GM23248 (cell line): Measurements from ENCODE around the gene S100A3. TPM values are rescaled to one million over a fixed set of nuclear protein-coding genes. Genes with fewer than 3 reads are reported as not detected.
A peak's percentile ranks its signal among the peaks of the same experiment; 100 is the strongest.

ENCODE experiments used
- DNase-seq: peaks from one replicate; pipeline ENCODE4 v3.0.0-alpha.2; 2015
- H2AFZ ChIP-seq: fragments of 200-600 bp; sonication (generic); 2 replicates; pipeline ENCODE4 v1.6.1; 2016; ENCODE audit warnings: antibody characterized with exemption
- H3F3A ChIP-seq: fragments of 200-600 bp; sonication (generic); 2 replicates; pipeline ENCODE4 v1.6.1; 2016; ENCODE audit warnings: mild to moderate bottlenecking, antibody characterized with exemption, mixed run types; ENCODE audit not compliant: insufficient read depth
- H3K27ac ChIP-seq: fragments of 200-600 bp; sonication (generic); 2 replicates; pipeline ENCODE4 v1.5.1; 2016; ENCODE audit warnings: mild to moderate bottlenecking
- H3K27me3 ChIP-seq: fragments of 200-600 bp; sonication (generic); replicated peaks from 2 replicates; pipeline ENCODE4 v1.6.1; 2016; ENCODE audit warnings: mild to moderate bottlenecking; ENCODE audit not compliant: insufficient read depth
- H3K36me3 ChIP-seq: fragments of 200-600 bp; sonication (generic); 2 replicates; pipeline ENCODE4 v1.6.1; 2016; ENCODE audit warnings: low read depth, mild to moderate bottlenecking
- H3K4me1 ChIP-seq: fragments of 200-600 bp; sonication (generic); 2 replicates; pipeline ENCODE4 v1.6.1; 2016; ENCODE audit warnings: mild to moderate bottlenecking; ENCODE audit not compliant: insufficient read depth
- H3K4me2 ChIP-seq: fragments of 200-600 bp; sonication (generic); one replicate; pipeline ENCODE4 v1.6.1; 2016; ENCODE audit warnings: mild to moderate bottlenecking; ENCODE audit not compliant: unreplicated experiment
- H3K4me3 ChIP-seq: fragments of 200-600 bp; sonication (generic); 2 replicates; pipeline ENCODE4 v1.5.1; 2016; ENCODE audit warnings: mild to moderate bottlenecking
- H3K79me2 ChIP-seq: fragments of 200-600 bp; sonication (generic); 2 replicates; pipeline ENCODE4 v1.6.1; 2016; ENCODE audit warnings: mild to moderate bottlenecking; ENCODE audit not compliant: insufficient read depth
- H3K9ac ChIP-seq: fragments of 200-600 bp; sonication (generic); 2 replicates; pipeline ENCODE4 v1.6.1; 2016; ENCODE audit warnings: mild to moderate bottlenecking
- H3K9me2 ChIP-seq: fragments of 200-600 bp; sonication (generic); 2 replicates; pipeline ENCODE4 v1.6.1; 2016; ENCODE audit warnings: mixed run types, mild to moderate bottlenecking, moderate library complexity; ENCODE audit not compliant: insufficient read depth
- H3K9me3 ChIP-seq: fragments of 200-600 bp; sonication (generic); one replicate; pipeline ENCODE4 v1.6.1; 2017; ENCODE audit warnings: low read depth
- H4K20me1 ChIP-seq: fragments of 200-600 bp; sonication (generic); 2 replicates; pipeline ENCODE4 v1.6.0; 2016; ENCODE audit not compliant: insufficient read depth
- EZH2 ChIP-seq: fragments of 200-600 bp; sonication (generic); IDR thresholded peaks from 2 replicates; pipeline ENCODE4 v1.6.1; 2018; ENCODE audit warnings: antibody characterized with exemption, mild to moderate bottlenecking; ENCODE audit not compliant: insufficient read depth, poor library complexity, severe bottlenecking
- EZH2phosphoT487 ChIP-seq: fragments of 200-600 bp; sonication (generic); IDR thresholded peaks from 2 replicates; pipeline ENCODE4 v1.6.1; 2018; ENCODE audit warnings: antibody characterized with exemption, moderate library complexity, mild to moderate bottlenecking, low read depth; ENCODE audit not compliant: insufficient read depth
- WGBS, 2 experiments: methylation state at CpG; one replicate each; pipeline ENCODE4 v1.1.6; 2015 to 2017; ENCODE audit warnings: low lambda C conversion rate in 2 of 2, low coverage in 1 of 2; ENCODE audit errors: missing lambda C conversion rate in 2 of 2; 5-methylcytosine and 5-hydroxymethylcytosine counted together
- in situ Hi-C: fragments of 300-500 bp; cut with MboI; formaldehyde crosslinking; loops from 2 replicates; pipeline ENCODE4 v1.15.0; 2020
- polyA plus RNA-seq: library from polyadenylated mRNA; unstranded; fragments of >200 nt; fragmentation: Nextera tagmentation; extraction: Ambion mirVana; gene quantifications from 2 replicates; pipeline ENCODE4 v1.2.1, GENCODE V29; 2016
- total RNA-seq: library from RNA; depleted of rRNA; stranded (reverse); fragments of >200 nt; shearing (Covaris generic); gene quantifications from 2 replicates; pipeline ENCODE4 v1.2.3, GENCODE V29; 2014

Gene S100A3
- total and polyA plus RNA-seq, 2 experiments from 2014 or later, result 2.2 to 7.5 TPM

DNA sequence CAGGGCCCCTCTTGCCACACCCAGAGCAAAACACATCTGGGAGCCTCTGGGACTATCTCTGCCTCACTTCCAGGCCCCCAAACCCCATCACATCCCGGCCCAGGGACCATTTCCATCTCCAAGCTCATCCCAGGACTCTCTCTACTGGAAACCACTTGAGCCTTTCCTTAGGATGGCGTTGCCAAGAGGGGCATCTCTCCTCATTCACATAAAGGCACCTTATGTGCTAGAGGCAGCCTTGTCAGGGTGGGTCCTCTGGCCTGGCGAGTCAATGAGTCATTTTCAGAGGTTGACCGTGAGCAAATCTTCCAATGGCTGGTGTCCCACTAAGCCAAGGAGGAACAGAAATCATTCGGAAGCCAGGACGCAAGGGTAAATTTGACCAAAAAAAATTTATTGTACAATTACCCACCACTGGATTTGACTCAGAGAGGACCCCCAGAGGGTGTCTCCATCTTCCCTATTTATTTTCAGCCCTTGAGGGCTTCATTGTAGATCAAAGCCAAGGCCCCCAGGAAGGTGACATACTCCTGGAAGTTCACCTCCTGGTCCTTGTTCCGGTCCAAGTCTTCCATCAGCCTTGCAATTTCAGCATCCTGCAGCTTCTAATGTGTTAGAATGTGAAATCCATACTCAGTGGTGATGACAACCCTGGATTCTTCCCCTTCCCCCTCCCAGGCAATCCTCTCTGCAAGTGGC lies 14.7 kb downstream of the S100A3 start:
- H3K36me3 ChIP-seq, result no peaks in the 10 kb centered on the region
- no peak for TF ChIP-seq EZH2
- TF ChIP-seq EZH2phosphoT487, result no peak
- peaks cover 17% of the 10 kb centered on the region for H3K79me2 ChIP-seq
- DNase-seq, result peak; percentile 81
- peaks cover 54% of the 10 kb centered on the region for H3F3A ChIP-seq
- H3K9me2 ChIP-seq, result no peaks in the 10 kb centered on the region
- no peak overlapping the region for H2AFZ ChIP-seq
- no peaks in the 10 kb centered on the region for H3K9me3 ChIP-seq
- H3K27ac ChIP-seq, result peak overlapping the region; percentile 97
- H3K9ac ChIP-seq, result peak overlapping the region; percentile 99
- in situ Hi-C loops, result no loop called here
- H3K27me3 ChIP-seq, result no peaks in the 10 kb centered on the region
- H4K20me1 ChIP-seq, result no peaks in the 10 kb centered on the region
- WGBS, 2 experiments, result 3% methylated on average over 7 of the region's 7 CpGs
- peak overlapping the region; percentile 93 for H3K4me3 ChIP-seq
- peak overlapping the region; percentile 94 for H3K4me2 ChIP-seq
- H3K4me1 ChIP-seq, result peaks cover 32% of the 10 kb centered on the region

DNA sequence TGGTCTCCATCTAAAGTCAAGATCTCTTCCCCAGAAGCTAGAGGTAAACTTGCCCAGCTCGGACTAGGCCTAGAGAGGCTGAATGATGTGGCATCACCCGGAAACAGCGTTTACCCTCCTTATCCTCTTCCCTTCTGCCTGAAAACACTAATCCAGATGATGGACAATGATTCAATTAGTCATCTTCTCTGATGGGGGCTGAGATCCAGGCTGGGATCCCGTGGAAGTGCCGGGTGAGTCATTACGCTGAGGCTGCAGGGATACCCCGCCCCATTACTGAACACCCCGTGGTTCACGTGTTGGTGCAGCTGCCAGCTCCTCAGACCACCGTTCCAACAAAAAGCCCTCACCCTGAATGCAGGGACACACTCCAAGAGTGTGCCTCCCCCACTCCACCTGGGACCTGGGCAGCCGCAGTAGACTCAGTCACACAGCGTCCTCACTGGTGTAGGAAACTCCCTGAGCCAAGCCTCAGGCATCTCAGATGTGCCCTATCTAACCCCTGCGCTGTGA lies 15.3 kb downstream of the S100A3 start:
- no peak overlapping the region; the same call in 1 of the 2 replicates for H2AFZ ChIP-seq
- TF ChIP-seq EZH2 (no peak), EZH2phosphoT487 (no peak)
- in situ Hi-C loops, result no loop called here
- no peaks in the 10 kb centered on the region for H3K9me3 ChIP-seq
- H3K4me3 ChIP-seq, result peak overlapping the region; percentile 93
- H3F3A ChIP-seq, result peaks cover 57% of the 10 kb centered on the region
- peak overlapping the region; percentile 99 for H3K9ac ChIP-seq
- no peaks in the 10 kb centered on the region for H3K27me3 ChIP-seq
- H3K4me2 ChIP-seq, result peak overlapping the region; percentile 94
- H3K36me3 ChIP-seq, result no peaks in the 10 kb centered on the region
- peak overlapping the region; percentile 97 for H3K27ac ChIP-seq
- 0 to 1% methylated on average over 13 of the region's 13 CpGs for WGBS, 2 experiments
- H3K79me2 ChIP-seq, result peaks cover 17% of the 10 kb centered on the region
- no peaks in the 10 kb centered on the region for H4K20me1 ChIP-seq
- no peaks in the 10 kb centered on the region for H3K9me2 ChIP-seq
- peak; percentile 93 for DNase-seq
- H3K4me1 ChIP-seq, result peaks cover 29% of the 10 kb centered on the region

DNA sequence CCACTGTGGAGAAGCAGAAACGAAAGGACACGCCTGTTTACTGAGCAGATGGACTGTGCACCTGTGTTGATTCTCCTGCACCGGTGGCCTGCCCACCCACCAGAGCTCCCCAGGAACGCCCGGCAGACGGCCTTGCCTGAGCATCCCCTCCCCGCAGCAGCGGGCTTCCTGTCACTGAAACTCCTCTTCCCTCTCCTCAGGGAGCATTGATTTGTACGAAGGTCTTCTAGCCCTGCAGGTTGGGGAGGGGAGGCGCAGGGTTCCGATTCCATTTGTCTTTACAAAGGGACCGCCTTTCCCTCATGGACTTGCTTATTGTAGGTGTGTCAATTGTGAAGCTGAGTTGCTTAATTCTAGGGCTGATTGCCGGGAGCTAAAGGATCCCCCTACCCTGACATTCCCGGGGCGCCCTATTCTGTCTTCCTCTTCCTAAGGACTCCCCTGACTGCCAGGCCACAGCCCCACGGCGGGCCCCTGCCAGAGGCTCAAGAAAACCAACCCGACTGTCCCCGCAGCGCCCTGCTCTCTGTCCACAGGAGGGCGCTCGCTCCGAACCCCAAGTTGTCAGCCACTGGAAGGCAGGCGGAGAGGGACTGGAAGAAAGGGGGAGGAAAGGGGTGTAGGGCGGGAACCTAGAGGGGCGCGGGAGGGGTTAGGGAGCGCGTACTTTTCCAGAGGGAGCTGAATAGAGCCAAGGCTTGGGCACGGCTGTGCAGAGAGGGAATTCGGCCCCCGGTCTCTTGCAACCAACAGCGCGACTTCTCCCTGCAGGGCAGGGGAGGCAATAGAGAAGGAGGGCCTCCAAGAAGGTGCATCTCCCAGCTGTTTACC lies 16.1 kb downstream of the S100A3 start:
- H3K9me2 ChIP-seq, result no peaks in the 10 kb centered on the region
- WGBS, 2 experiments, result 7 to 8% methylated on average over 34 of the region's 34 CpGs
- TF ChIP-seq EZH2phosphoT487 (no peak), EZH2 (no peak)
- H3K27me3 ChIP-seq, result no peaks in the 10 kb centered on the region
- H3K79me2 ChIP-seq, result peaks cover 17% of the 10 kb centered on the region
- peaks cover 52% of the 10 kb centered on the region for H3F3A ChIP-seq
- no peaks in the 10 kb centered on the region for H4K20me1 ChIP-seq
- in situ Hi-C loops, result no loop called here
- peak overlapping the region; percentile 99 for H3K9ac ChIP-seq
- peak overlapping the region; percentile 94 for H3K4me2 ChIP-seq
- H2AFZ ChIP-seq, result peak overlapping the region; percentile 36
- H3K27ac ChIP-seq, result peak overlapping the region; percentile 97
- H3K4me3 ChIP-seq, result peak overlapping the region; percentile 93
- DNase-seq, result peak; percentile 93
- peaks cover 21% of the 10 kb centered on the region for H3K4me1 ChIP-seq
- H3K9me3 ChIP-seq, result no peaks in the 10 kb centered on the region
- no peaks in the 10 kb centered on the region for H3K36me3 ChIP-seq

DNA sequence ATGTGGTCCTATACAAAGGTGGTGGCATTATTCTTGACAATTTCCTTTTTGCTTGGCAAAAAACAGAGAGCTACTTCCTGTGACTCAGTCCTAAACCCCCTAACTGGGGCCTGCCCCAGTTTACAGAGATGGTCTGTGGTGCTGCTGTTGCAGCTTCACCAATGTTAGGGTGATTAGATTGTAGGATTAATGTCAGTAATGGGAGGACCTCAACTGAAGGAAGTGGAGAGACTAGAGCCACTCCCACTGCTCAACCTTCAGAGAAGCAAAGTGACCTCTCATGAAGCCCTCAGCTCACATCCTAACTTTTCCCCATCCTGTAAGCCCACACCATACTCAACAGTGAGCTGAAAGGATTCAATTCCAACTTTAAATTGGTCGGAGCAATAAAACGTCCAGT lies 16.9 kb downstream of the S100A3 start:
- Histone ChIP-seq H3K4me1 (peaks cover 21% of the 10 kb centered on the region), H3K4me3 (no peak overlapping the region), H4K20me1 (no peaks in the 10 kb centered on the region), H3K27me3 (no peaks in the 10 kb centered on the region), H3F3A (peaks cover 47% of the 10 kb centered on the region), H3K36me3 (no peaks in the 10 kb centered on the region), H3K9me3 (no peaks in the 10 kb centered on the region), H2AFZ (0 out of 2 replicates have a peak overlapping the region, but pooled peaks have one; percentile 36), H3K27ac (peak overlapping the region; percentile 97), H3K79me2 (peaks cover 17% of the 10 kb centered on the region), H3K9me2 (no peaks in the 10 kb centered on the region), H3K4me2 (peak overlapping the region; percentile 94), H3K9ac (peak overlapping the region; percentile 99; the same call in 1 of the 2 replicates)
- DNase-seq, result no peak
- WGBS, 2 experiments, result 31 to 47% methylated on average over 2 of the region's 2 CpGs
- TF ChIP-seq EZH2 (no peak), EZH2phosphoT487 (no peak)
- in situ Hi-C loops, result no loop called here
